Measurements from ENCODE around the gene ATP8A2. TPM values are rescaled to one million over a fixed set of nuclear protein-coding genes. Genes with fewer than 3 reads are reported as not detected.
A peak's percentile ranks its signal among the peaks of the same experiment; 100 is the strongest.

ATP8A2 gene
- total and polyA plus RNA-seq, 10 of the 15 experiments (the other 5 are each of a cell fraction or from before 2014, with no cell fraction given): 0.01 to 0.04 (median 0.04) TPM; not detected in 7

DNA sequence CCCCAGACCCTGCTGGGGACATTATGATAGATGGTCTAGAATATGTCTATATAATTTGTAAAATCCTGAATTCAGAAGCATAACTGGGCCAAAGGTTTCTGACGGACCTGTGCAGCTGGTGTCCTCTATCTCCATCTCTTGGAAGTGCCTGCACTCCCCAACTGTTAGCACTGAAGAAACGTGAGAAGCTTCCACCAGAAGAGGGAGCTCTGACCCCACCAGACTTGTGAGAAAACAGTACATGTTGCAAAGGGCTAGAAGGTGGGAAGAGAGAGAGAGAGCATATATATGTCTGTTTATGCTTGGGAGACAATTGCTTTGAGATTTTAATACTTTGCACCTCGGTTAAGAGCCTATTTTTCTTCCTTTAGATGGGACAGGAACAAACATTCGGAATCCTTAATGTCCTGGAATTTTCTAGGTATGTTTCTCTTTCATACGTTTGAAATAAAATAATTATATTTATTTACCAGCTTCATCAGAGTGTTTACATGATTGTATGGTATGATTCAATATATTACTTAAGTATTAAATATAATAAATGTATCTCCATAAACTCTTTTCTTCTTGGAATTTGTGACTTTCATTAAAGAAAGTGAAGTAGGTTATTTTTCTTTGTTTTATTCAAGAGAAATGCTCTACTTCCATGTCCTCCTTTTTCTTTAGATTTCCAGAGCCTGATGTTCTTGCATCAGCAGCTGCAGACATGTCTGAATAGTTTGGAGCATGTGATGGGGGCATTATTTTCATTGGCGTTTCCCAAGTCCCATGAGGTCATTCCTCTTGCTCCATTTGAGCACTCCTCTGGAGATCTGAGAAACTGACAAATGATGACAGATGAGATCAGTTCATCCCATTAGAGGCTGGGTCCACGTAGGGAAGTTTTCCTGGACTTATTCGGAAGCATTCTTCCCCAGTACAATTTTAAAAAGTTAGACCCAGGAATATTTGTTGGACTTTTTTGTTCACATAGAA, 202.9 kb downstream of the ATP8A2 start:
- POLR2A ChIA-PET: no interaction called here
- Histone ChIP-seq H3K4me1 (ENCODE audit: control insufficient read depth, insufficient read depth, low read length) (no peaks in the 10 kb centered on the region), H2AFZ (ENCODE audit: control insufficient read depth, low read depth, low read length) (no peak overlapping the region), H3K4me2 (ENCODE audit: control insufficient read depth, insufficient read depth) (no peak overlapping the region), H3K9ac (ENCODE audit: control insufficient read depth, insufficient read depth, low read length) (no peak overlapping the region), H3K79me2 (ENCODE audit: control insufficient read depth, insufficient read depth, low read length) (no peaks in the 10 kb centered on the region), H3K4me3 (no peak overlapping the region), H3K27me3 (replicated peaks in 1 of 2; ENCODE audit: control insufficient read depth in 2 of 2, insufficient read depth in 2 of 2, low read length in 1 of 2) (peaks cover 0 to 4% of the 10 kb centered on the region in 2 experiments; a peak in 1 of 4 replicates), H3K36me3 (ENCODE audit: control insufficient read depth in 2 of 2, insufficient read depth in 2 of 2, low read length in 1 of 2) (no peaks in the 10 kb centered on the region), H3K9me3 (replicated peaks; ENCODE audit: control insufficient read depth, insufficient read depth, low read length) (no peaks in the 10 kb centered on the region), H4K20me1 (ENCODE audit: control insufficient read depth, insufficient read depth) (no peaks in the 10 kb centered on the region), H3K27ac (ENCODE audit: control insufficient read depth, insufficient read depth) (no peak overlapping the region)
- CTCF ChIA-PET: interaction anchor here (0.7 to 2.2 kb wide), 13 partner anchors 9 to 1127 kb away, joined by 3 to 21 read pairs (median 4); no protein-coding TSS in a partner anchor
- RAD21 ChIA-PET (ENCODE audit: unreplicated experiment): interaction anchor here (0.5 to 1.4 kb wide), 4 partner anchors 9 to 496 kb away, joined by 3 to 5 read pairs (median 4); no protein-coding TSS in a partner anchor
- in situ Hi-C loops (cut with MboI): loop anchor here (5.0 kb wide), 1 partner anchor 488 kb away; no protein-coding TSS in a partner anchor
- WGBS (ENCODE audit: insufficient coverage, insufficient replicate concordance, low lambda C conversion rate, missing lambda C conversion rate): under 1% methylated on average over 8 of the region's 8 CpGs
- DNase-seq (ENCODE audit: low read depth, low spot score) (peak; percentile 30), FAIRE-seq (peak; percentile 56), ATAC-seq (peak; percentile 93)
- BruUV-seq (replicated peaks): no TSS peak
- intact Hi-C loops (cut with micrococcal nuclease; ENCODE audit: unreplicated experiment): loop anchor here (2.0 to 5.0 kb wide), 2 partner anchors 488 to 1123 kb away; no protein-coding TSS in a partner anchor
- SMC1A ChIA-PET (ENCODE audit: uncharacterized antibody, unreplicated experiment): interaction anchor here (0.8 to 1.3 kb wide), 6 partner anchors 8 to 1124 kb away, joined by 3 to 4 read pairs (median 3); no protein-coding TSS in a partner anchor
- no peak for TF ChIP-seq EP300 (IDR thresholded peaks at IDR 0.05; ENCODE audit: borderline replicate concordance in 1 of 2, control insufficient read depth in 1 of 2, low read depth in 2 of 2, low read length in 2 of 2)
- no peak for TF ChIP-seq TCF7 (IDR thresholded peaks at IDR 0.05; ENCODE audit: borderline replicate concordance)
- TF ChIP-seq IKZF1 (conservative IDR thresholded peaks at IDR 0.05): no peak
- no peak for TF ChIP-seq MEF2B (IDR thresholded peaks at IDR 0.05; ENCODE audit: partially characterized antibody, poor library complexity, severe bottlenecking)
- no peak for TF ChIP-seq TBL1XR1 (IDR thresholded peaks at IDR 0.05; ENCODE audit: low read depth, low read length)
- TF ChIP-seq RAD51 (IDR thresholded peaks at IDR 0.05): no peak
- TF ChIP-seq YY1 (IDR thresholded peaks at IDR 0.05; ENCODE audit: low read depth, low read length): 0 out of 2 replicates have a peak, but pooled peaks have one; percentile 12
- TF ChIP-seq, protein P1, sequence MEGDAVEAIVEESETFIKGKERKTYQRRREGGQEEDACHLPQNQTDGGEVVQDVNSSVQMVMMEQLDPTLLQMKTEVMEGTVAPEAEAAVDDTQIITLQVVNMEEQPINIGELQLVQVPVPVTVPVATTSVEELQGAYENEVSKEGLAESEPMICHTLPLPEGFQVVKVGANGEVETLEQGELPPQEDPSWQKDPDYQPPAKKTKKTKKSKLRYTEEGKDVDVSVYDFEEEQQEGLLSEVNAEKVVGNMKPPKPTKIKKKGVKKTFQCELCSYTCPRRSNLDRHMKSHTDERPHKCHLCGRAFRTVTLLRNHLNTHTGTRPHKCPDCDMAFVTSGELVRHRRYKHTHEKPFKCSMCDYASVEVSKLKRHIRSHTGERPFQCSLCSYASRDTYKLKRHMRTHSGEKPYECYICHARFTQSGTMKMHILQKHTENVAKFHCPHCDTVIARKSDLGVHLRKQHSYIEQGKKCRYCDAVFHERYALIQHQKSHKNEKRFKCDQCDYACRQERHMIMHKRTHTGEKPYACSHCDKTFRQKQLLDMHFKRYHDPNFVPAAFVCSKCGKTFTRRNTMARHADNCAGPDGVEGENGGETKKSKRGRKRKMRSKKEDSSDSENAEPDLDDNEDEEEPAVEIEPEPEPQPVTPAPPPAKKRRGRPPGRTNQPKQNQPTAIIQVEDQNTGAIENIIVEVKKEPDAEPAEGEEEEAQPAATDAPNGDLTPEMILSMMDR (IDR thresholded peaks at IDR 0.05 in 2 of 3, conservative IDR thresholded peaks at IDR 0.05 in 1 of 3; ENCODE audit: control insufficient read depth in 2 of 3, extremely low read depth in 1 of 3, insufficient read depth in 1 of 3, low read depth in 3 of 3, low read length in 3 of 3): peak; percentile 86 to 90 (median 87)
- TF ChIP-seq NR2C1 (IDR thresholded peaks at IDR 0.05): no peak
- TF ChIP-seq ESRRA (IDR thresholded peaks at IDR 0.05; ENCODE audit: low read length): no peak
- TF ChIP-seq BHLHE40 (IDR thresholded peaks at IDR 0.05; ENCODE audit: borderline replicate concordance in 1 of 2, low read depth in 2 of 2, low read length in 1 of 2): peak in 1 of 2 experiments; percentile 47; a peak in 2 of 4 replicates
- no peak for TF ChIP-seq BCL11A (IDR thresholded peaks at IDR 0.05; ENCODE audit: low read depth, low read length)
- TF ChIP-seq NRF1 (conservative IDR thresholded peaks at IDR 0.05; ENCODE audit: low read depth, low read length): no peak
- TF ChIP-seq, protein P2, sequence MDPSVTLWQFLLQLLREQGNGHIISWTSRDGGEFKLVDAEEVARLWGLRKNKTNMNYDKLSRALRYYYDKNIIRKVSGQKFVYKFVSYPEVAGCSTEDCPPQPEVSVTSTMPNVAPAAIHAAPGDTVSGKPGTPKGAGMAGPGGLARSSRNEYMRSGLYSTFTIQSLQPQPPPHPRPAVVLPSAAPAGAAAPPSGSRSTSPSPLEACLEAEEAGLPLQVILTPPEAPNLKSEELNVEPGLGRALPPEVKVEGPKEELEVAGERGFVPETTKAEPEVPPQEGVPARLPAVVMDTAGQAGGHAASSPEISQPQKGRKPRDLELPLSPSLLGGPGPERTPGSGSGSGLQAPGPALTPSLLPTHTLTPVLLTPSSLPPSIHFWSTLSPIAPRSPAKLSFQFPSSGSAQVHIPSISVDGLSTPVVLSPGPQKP (IDR thresholded peaks at IDR 0.05; ENCODE audit: low read depth, low read length): no peak
- TF ChIP-seq SMC3 (IDR thresholded peaks at IDR 0.05; ENCODE audit: borderline replicate concordance, low read length): peak; percentile 93
- peak; percentile 96 for TF ChIP-seq RAD21 (IDR thresholded peaks at IDR 0.05; ENCODE audit: insufficient read depth, low read depth, low read length)

Data from GM12878 (cell line).